Peyer's patch (tissue), 4 donors: ENCODE data around the gene ZNF860. TPM values are rescaled to one million over a fixed set of nuclear protein-coding genes. Genes with fewer than 3 reads are reported as not detected.

Experiments
- DNase-seq, 3 donors: peaks; one replicate each; pipeline ENCODE4 v3.0.0-alpha.2; 2017 to 2019
- H3K27ac ChIP-seq, 4 donors: fragments of 200-600 bp; sonication (generic); one replicate each; pipeline ENCODE4 v1.5.1; 2016 to 2019
- H3K27me3 ChIP-seq, 2 donors: fragments of 200-600 bp; sonication (generic); one replicate each; pipeline ENCODE4 v1.5.1; 2019
- H3K36me3 ChIP-seq, 3 donors: fragments of 200-600 bp; sonication (generic); one replicate each; pipeline ENCODE4 v1.5.1; 2016 to 2019
- H3K4me1 ChIP-seq, 4 donors: fragments of 200-600 bp; sonication (generic); one replicate each; pipeline ENCODE4 v1.5.1; 2016 to 2019
- H3K4me3 ChIP-seq, 4 donors: fragments of 200-600 bp; sonication (generic); 1 replicate in 3 of 4; 2 replicates in 1 of 4; pipeline ENCODE4 v1.5.1; 2016 to 2019; ENCODE audit warnings: mild to moderate bottlenecking in 1 of 4
- H3K9me3 ChIP-seq, 4 donors: fragments of 200-600 bp; sonication (generic); one replicate each; pipeline ENCODE4 v1.5.1; 2016 to 2019; ENCODE audit warnings: mild to moderate bottlenecking in 1 of 4
- CTCF ChIP-seq, 6 experiments: fragments of 450-650 bp in 4 of 6; fragments of 200-600 bp in 2 of 6; sonication (generic) in 1 of 6; IDR thresholded peaks; one replicate each; pipeline ENCODE4 v1.5.1; 2017 to 2019; ENCODE audit warnings: antibody characterized with exemption in 6 of 6, mild to moderate bottlenecking in 3 of 6, moderate library complexity in 1 of 6
- POLR2A ChIP-seq, 2 donors: fragments of 450-650 bp; IDR thresholded peaks; one replicate each; pipeline ENCODE4 v1.5.1; 2017; ENCODE audit warnings: antibody characterized with exemption in 2 of 2, mild to moderate bottlenecking in 2 of 2, moderate library complexity in 2 of 2
- total RNA-seq, 4 donors: library from RNA; depleted of rRNA; stranded (reverse); fragments of >200 nt; gene quantifications; one replicate each; pipeline ENCODE4 v1.1.0, GENCODE V29; 2016

Gene ZNF860
- total RNA-seq, 4 donors from 2014 or later = 0.80 to 10.7 TPM; not detected in 2

DNA sequence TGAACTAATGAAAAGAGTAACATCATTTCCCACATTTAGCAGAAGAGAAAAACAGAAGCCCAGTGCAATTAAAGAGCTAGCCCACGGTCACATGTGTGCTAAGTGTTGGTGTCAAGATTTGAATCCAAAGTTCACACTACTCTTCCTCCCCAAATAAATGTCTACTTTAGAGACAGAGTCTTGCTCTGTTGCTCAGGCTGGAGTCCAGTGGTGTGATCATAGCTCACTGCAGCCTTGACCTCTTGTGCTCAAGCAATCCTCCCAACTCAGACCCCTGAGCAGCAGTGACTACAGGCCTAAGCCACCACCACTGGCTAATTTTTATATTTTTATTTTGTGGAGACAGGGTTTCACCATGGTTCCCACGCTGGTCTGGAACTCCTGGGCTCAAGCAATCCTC is 5.2 kb upstream of the ZNF860 start:
- Histone ChIP-seq H3K4me3 (no peak overlapping the region), H3K27me3 (no peaks in the 10 kb centered on the region), H3K36me3 (no peaks in the 10 kb centered on the region), H3K9me3 (no peaks in the 10 kb centered on the region), H3K4me1 (peaks cover 0 to 3% (median 0%) of the 10 kb centered on the region in 4 donors), H3K27ac (no peak overlapping the region)
- TF ChIP-seq POLR2A (IDR thresholded peaks at IDR 0.05) (no peak), CTCF (IDR thresholded peaks at IDR 0.05) (no peak)
- DNase-seq = no peak

DNA sequence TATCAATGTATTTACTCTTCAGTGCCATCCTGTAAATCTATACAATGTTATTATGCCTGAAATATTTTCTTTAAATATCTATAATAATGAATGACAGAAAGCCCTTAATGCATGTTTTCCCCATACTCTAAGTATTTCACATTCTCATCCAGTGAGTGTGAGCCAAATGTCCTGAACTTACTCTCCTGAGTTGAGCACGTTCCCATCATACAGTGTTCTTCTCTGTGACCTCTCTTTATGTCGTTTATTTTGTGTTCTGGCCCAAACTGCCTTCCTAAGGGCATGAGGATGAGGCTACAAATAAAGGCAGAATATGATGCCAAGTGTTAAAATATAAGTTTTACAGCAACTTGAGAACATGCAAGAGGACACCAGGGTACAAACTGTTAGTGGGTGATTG is 3.8 kb upstream of the ZNF860 start:
- TF ChIP-seq POLR2A (IDR thresholded peaks at IDR 0.05) (no peak), CTCF (IDR thresholded peaks at IDR 0.05) (no peak)
- no peaks in the 10 kb centered on the region for H3K9me3 ChIP-seq
- DNase-seq = no peak
- H3K4me3 ChIP-seq = no peak overlapping the region
- peaks cover 0 to 12% (median 0%) of the 10 kb centered on the region in 4 donors for H3K4me1 ChIP-seq
- peak overlapping the region in 1 of 4 donors; percentile 38 for H3K27ac ChIP-seq
- H3K36me3 ChIP-seq = no peaks in the 10 kb centered on the region
- H3K27me3 ChIP-seq = no peaks in the 10 kb centered on the region

GRCh38 chr3:31978553-31978952 is 3.0 kb upstream of the ZNF860 start:
- no peaks in the 10 kb centered on the region for H3K36me3 ChIP-seq
- no peak for TF ChIP-seq POLR2A (IDR thresholded peaks at IDR 0.05)
- no peak for TF ChIP-seq CTCF (IDR thresholded peaks at IDR 0.05)
- no peak for DNase-seq

GRCh38 chr3:31979001-31979697 is 2.4 kb upstream of the ZNF860 start:
- DNase-seq = no peak
- Histone ChIP-seq H3K4me3 (peak overlapping the region in 3 of 4 donors; percentile 54 to 90 (median 88)), H3K4me1 (peaks cover 0 to 12% (median 0%) of the 10 kb centered on the region in 4 donors), H3K9me3 (no peaks in the 10 kb centered on the region), H3K27ac (peak overlapping the region in 1 of 4 donors; percentile 97), H3K36me3 (no peaks in the 10 kb centered on the region), H3K27me3 (no peaks in the 10 kb centered on the region)
- TF ChIP-seq POLR2A (IDR thresholded peaks at IDR 0.05) (no peak), CTCF (IDR thresholded peaks at IDR 0.05) (no peak)

More at GRCh38 chr3:31978553-31978952, 3.0 kb upstream of the ZNF860 start:
- Histone ChIP-seq H3K4me1 (peaks cover 0 to 12% (median 0%) of the 10 kb centered on the region in 4 donors), H3K27me3 (no peaks in the 10 kb centered on the region), H3K4me3 (no peak overlapping the region), H3K9me3 (no peaks in the 10 kb centered on the region), H3K27ac (peak overlapping the region in 1 of 4 donors; percentile 97)

DNA sequence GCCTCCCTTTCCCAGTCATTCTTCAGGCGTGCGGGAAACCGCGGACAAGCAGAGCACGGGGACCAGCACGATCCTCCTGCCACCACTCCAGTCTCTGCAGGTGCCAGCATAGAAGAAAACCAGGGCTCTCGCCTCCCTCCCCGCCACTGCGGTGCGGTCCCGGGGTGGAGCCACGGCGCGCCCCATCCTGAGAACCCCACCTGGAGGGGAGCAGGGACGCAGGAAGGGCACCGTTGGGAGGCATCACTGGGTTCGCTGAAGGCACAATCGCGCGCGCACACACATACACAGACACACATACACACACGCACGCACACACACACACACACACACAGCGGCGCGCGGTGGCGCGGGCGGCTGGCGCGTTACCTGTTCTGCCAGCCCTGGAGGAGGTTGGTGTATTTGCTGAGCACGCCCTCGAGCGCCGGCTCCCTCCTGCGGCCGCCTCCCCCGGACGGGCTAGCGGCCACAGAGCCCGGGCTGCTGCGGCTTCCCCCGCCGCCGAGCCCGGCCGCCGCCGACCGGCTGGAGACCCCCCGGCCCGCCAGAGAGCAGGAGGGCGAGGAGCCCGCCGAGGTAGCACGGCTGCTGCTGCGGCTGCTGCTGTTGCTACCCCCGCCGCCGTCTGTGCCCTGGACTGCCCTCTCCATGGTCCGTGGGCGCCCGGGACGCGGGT is 882 bp upstream of the ZNF860 start:
- Histone ChIP-seq H3K4me3 (peak overlapping the region; percentile 54 to 90 (median 88)), H3K27me3 (no peaks in the 10 kb centered on the region), H3K9me3 (no peaks in the 10 kb centered on the region), H3K27ac (peak overlapping the region; percentile 80 to 98 (median 96)), H3K36me3 (no peaks in the 10 kb centered on the region), H3K4me1 (peaks cover 0 to 12% (median 0%) of the 10 kb centered on the region in 4 donors)
- DNase-seq = peak; percentile 83 to 90 (median 88)
- TF ChIP-seq CTCF (IDR thresholded peaks at IDR 0.05) (peak in 3 of 6 experiments; percentile 24 to 36 (median 24)), POLR2A (IDR thresholded peaks at IDR 0.05) (peak in 1 of 2 donors; percentile 47)
